Measurements from ENCODE around the gene JDP2.

Gene JDP2

DNA sequence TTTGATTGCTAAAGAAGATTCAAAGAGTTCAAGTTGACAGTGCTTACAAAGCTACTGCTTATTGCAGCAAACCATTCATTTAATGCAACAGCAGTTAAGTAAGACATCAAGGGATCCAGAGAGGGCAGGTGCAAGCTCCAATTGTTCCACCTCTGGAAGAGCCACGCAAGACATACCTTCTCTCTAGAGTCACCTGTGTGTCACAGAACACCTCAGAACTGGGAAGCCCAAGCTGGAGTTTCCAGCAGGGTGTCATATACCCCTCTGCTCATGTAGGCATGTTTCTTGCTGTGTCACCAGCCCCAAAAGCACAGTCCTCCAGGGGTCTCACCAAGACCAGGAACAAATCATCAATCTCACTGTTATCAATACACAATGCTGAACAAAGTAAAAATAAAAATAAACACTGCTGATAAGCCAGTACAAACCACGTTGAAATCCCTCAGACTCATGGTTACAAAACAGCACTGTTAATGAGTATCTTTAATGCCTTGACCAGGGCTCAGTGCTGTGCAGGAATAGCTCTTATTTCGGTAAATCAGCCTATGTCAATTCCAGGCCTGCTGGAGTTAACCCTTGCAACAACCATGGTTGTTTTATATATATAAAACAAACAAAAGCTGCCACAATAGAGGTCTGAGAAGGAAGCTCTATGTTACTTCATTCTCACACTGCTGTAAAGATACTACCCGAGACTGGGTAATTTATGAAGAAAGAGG is 57.0 kb downstream of the JDP2 start:
- DNase-seq (ENCODE audit: low spot score): no peak

GRCh38 chr14:75486318-75486717 is 58.5 kb downstream of the JDP2 start:
- no peak for DNase-seq (ENCODE audit: low spot score)

GRCh38 chr14:75487155-75487671 is 59.4 kb downstream of the JDP2 start:
- DNase-seq (ENCODE audit: low spot score): no peak

GRCh38 chr14:75489480-75489837 is 61.6 kb downstream of the JDP2 start:
- DNase-seq (ENCODE audit: low spot score): no peak

GRCh38 chr14:75491376-75491978 is 63.7 kb downstream of the JDP2 start:
- DNase-seq (ENCODE audit: low spot score): no peak

DNA sequence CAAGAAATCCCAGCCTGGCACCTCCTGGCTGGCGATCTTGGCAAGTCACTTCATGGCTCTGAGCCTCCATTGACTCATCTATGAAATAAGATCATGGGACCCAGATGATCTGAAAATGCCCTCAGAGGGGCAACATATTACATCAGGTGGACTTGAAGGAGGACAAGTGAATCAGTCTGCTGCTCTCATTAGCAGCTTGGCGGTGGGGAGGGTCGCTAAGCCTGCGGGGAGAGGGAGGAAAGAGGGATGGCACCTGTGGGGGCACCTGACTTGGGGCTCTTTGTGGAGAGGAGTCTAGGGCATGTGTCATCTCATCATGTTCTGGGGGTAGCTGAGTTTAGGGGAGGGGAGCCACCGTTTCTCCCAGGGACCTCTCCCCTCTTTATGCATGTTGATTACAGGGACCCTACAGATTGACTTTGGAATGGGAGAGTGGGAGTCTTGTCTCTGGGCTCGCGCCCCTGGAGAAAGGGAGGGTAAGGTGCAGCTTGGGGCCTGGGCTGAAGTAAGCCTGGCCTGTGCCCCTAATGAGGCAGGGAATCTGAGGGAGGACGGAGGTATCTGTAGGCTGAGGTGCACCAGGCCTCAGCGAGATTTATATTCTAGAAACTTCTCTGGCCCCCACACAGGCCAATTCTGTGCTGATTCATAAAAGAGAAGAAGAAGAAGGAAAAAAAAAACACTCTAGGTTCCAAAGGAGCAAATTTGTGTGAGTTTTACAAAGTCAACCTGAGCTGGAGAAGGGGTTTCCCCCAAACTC is 65.2 kb downstream of the JDP2 start:
- DNase-seq (ENCODE audit: low spot score): no peak

- no peak for DNase-seq (ENCODE audit: low spot score)
Observed at GRCh38 chr14:75493592-75494087, 65.8 kb downstream of the JDP2 start.

- DNase-seq (ENCODE audit: low spot score): no peak
Observed at GRCh38 chr14:75494896-75495295, 67.1 kb downstream of the JDP2 start.

DNA sequence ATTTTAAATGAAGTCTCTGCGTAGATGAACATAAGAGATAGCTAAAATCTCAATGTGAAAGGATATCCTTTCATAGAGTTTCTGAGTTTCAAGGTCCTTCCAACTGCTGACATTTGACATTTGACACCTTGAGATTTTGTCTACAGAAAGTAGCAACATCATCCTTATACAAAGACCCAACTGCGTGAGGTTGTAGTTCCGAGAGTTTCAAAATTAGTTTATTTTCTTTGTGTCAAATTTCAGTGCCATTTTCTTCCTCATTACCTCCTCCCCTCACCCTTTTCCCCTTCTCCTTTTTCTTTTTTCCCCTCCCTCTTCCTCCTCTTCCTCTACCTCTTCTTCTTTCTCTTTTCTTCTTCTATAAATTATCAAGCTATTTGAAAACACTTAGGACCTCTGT is 67.6 kb downstream of the JDP2 start:
- DNase-seq (ENCODE audit: low spot score): no peak

GRCh38 chr14:75495882-75496281 is 68.1 kb downstream of the JDP2 start:
- DNase-seq (ENCODE audit: low spot score): no peak

- no peak for DNase-seq (ENCODE audit: low spot score)
Observed at GRCh38 chr14:75496755-75497154, 68.9 kb downstream of the JDP2 start.

GRCh38 chr14:75497191-75497590 is 69.4 kb downstream of the JDP2 start:
- DNase-seq (ENCODE audit: low spot score): no peak

- DNase-seq (ENCODE audit: low spot score): no peak
Observed at GRCh38 chr14:75497701-75498100, 69.9 kb downstream of the JDP2 start.

- no peak for DNase-seq (ENCODE audit: low spot score)
Observed at GRCh38 chr14:75499084-75499875, 71.5 kb downstream of the JDP2 start.

- no peak for DNase-seq (ENCODE audit: low spot score)
Observed at GRCh38 chr14:75501080-75501479, 73.3 kb downstream of the JDP2 start.

DNA sequence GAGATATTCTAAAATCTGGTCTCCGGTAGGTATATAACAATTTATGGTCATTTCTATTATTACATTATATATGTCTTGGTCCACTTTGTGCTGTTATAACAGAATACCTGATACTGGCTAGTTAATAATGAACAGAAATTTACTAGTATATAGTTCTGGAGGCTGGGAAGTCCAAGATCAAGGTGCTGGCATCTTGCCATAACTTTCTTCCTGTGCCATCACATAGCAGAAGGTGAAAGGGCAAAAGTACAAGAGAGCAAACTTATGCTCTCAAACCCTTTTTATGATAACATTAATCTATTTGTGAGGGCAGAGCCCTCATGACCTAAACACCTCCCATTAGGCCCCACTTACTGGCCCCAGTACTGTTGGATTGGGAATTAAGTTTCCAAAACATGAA is 76.6 kb downstream of the JDP2 start:
- DNase-seq (ENCODE audit: low spot score): no peak

DNA sequence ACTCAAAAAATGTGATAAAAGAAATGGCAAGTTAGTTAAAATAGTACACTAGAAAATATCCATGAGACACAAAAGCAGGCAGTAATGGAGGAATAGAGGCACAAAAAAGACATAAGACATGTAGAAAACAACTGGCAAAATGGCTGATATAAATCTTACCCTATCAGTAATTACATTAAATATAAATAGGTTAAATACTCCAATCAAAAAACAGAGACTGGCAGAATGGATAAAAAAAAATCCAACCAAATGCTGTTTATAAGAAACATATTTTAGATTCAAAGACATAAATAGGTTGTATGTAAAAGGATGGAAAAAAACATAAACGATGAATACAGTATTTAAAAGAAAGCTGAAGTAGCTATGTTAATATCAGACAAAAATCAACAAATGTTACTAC is 79.1 kb downstream of the JDP2 start:
- DNase-seq (ENCODE audit: low spot score): no peak

DNA sequence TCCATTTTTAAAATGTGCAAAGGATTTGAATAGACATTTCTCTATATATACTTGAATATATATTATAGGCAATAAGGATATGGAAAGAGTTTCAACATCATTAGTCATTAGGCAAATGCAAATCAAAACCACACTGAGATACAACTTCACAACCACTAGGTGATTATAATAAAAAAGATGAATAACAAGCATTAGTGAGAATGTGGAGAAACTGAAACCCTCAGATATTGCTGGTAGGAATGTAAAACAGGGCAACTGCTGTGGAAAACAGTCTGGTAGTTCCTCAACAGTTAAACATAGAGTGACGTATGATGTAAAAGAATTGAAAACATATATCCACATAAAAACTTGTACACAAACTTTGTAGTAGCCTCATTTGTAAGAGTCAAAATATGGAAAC is 82.7 kb downstream of the JDP2 start:
- no peak for DNase-seq (ENCODE audit: low spot score)

- no peak for DNase-seq (ENCODE audit: low spot score)
Observed at GRCh38 chr14:75511201-75511600, 83.4 kb downstream of the JDP2 start.

DNA sequence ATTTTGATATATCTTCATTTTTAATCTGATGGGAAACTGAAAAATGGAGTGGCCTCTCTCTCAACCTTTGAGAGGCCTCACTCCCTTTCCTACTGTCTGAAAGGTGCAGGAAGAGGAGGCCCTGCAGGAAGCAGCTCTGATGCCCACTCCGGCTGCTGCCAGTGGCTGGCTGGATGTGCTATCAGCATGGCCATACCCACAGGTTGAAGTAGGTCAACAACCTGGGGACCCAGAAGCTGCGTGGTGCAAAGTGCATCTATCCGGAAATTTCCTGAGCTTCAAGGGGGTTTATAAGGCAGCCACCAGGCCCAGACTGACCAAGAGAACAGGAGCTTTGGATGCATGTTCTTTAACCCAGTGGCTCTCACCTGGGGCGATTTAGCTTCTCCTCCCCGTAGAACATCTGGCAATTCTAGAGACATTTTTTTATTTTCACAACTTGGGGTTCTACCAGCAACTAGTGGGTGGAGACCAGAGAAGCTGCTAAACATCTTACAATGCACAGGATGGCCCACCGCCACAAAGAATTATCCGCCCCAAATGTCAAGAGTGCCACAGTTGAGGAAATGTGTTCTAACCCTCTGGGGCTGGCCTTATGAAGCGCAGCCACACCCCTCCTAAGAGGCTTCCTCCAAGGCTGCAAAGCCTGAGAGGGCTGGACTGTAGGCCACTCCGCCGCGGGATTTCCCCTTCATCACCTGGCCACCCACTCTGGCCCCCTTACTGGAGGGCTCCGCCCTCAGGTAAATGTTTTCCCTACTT is 86.3 kb downstream of the JDP2 start:
- no peak for DNase-seq (ENCODE audit: low spot score)
